Chondrocyte (in vitro differentiated cells): ENCODE results near the gene SPTLC3. TPM values are rescaled to one million over a fixed set of nuclear protein-coding genes. Genes with fewer than 3 reads are reported as not detected.
A peak's percentile ranks its signal among the peaks of the same experiment; 100 is the strongest.

ENCODE experiments used
- DNase-seq: peaks from one replicate; pipeline ENCODE4 v3.0.0; 2021; ENCODE audit warnings: mixed read lengths, low spot score
- H3K27ac Mint-ChIP-seq: one replicate; pipeline ENCODE4 v1.8.0; 2021; ENCODE audit warnings: mild to moderate bottlenecking, moderate library complexity, mixed read lengths; ENCODE audit not compliant: unreplicated experiment
- H3K27me3 Mint-ChIP-seq: 2 replicates; pipeline ENCODE4 v1.8.0; 2021; ENCODE audit warnings: low read depth, mixed read lengths
- H3K36me3 Mint-ChIP-seq: 2 replicates; pipeline ENCODE4 v1.8.0; 2021; ENCODE audit warnings: low read depth, mixed read lengths
- H3K4me1 Mint-ChIP-seq: 2 replicates; pipeline ENCODE4 v1.8.0; 2021; ENCODE audit warnings: low read depth, mild to moderate bottlenecking, mixed read lengths
- H3K4me3 Mint-ChIP-seq: one replicate; pipeline ENCODE4 v1.8.0; 2021; ENCODE audit warnings: mild to moderate bottlenecking, moderate library complexity, mixed read lengths; ENCODE audit not compliant: unreplicated experiment
- H3K9me3 Mint-ChIP-seq: 2 replicates; pipeline ENCODE4 v1.8.0; 2021; ENCODE audit warnings: low read depth, mixed read lengths
- CTCF ChIP-seq: fragments of 200-600 bp; sonication (generic); IDR thresholded peaks from 2 replicates; pipeline ENCODE4 v1.5.0; 2021; ENCODE audit warnings: antibody characterized with exemption, mild to moderate bottlenecking, moderate library complexity
- total RNA-seq: library from RNA; stranded (reverse); gene quantifications from 3 replicates; pipeline ENCODE4 v1.2.1, GENCODE V29; 2021

The SPTLC3 gene
- total RNA-seq, 1 donor from 2014 or later, result 5.0 TPM

- H3K4me1 Mint-ChIP-seq, result peaks cover 6% of the 10 kb centered on the region
- no peak overlapping the region for H3K4me3 Mint-ChIP-seq
- no peaks in the 10 kb centered on the region for H3K9me3 Mint-ChIP-seq
- no peaks in the 10 kb centered on the region for H3K27me3 Mint-ChIP-seq
- H3K27ac Mint-ChIP-seq, result no peak overlapping the region
- no peaks in the 10 kb centered on the region for H3K36me3 Mint-ChIP-seq
- TF ChIP-seq CTCF, result no peak
- no peak for DNase-seq
Observed at GRCh38 chr20:13102237-13102636, 93.5 kb downstream of the SPTLC3 start.

- Mint-ChIP-seq H3K4me3 (no peak overlapping the region), H3K9me3 (no peaks in the 10 kb centered on the region), H3K36me3 (no peaks in the 10 kb centered on the region), H3K27me3 (no peaks in the 10 kb centered on the region), H3K27ac (no peak overlapping the region), H3K4me1 (peaks cover 6% of the 10 kb centered on the region)
- DNase-seq, result no peak
- TF ChIP-seq CTCF, result no peak
Observed at GRCh38 chr20:13102694-13103093, 93.9 kb downstream of the SPTLC3 start.

- no peak overlapping the region for H3K4me3 Mint-ChIP-seq
- no peak overlapping the region for H3K27ac Mint-ChIP-seq
- TF ChIP-seq CTCF, result no peak
- H3K27me3 Mint-ChIP-seq, result no peaks in the 10 kb centered on the region
- no peak for DNase-seq
- peaks cover 6% of the 10 kb centered on the region for H3K4me1 Mint-ChIP-seq
- no peaks in the 10 kb centered on the region for H3K36me3 Mint-ChIP-seq
- H3K9me3 Mint-ChIP-seq, result no peaks in the 10 kb centered on the region
Observed at GRCh38 chr20:13105039-13105438, 96.3 kb downstream of the SPTLC3 start.

- peaks cover 6% of the 10 kb centered on the region for H3K4me1 Mint-ChIP-seq
- no peak for DNase-seq
- no peak overlapping the region for H3K4me3 Mint-ChIP-seq
- TF ChIP-seq CTCF, result peak; percentile 98
- no peaks in the 10 kb centered on the region for H3K9me3 Mint-ChIP-seq
- no peak overlapping the region for H3K27ac Mint-ChIP-seq
- H3K27me3 Mint-ChIP-seq, result no peaks in the 10 kb centered on the region
- H3K36me3 Mint-ChIP-seq, result no peaks in the 10 kb centered on the region
Observed at GRCh38 chr20:13105864-13106457, 97.2 kb downstream of the SPTLC3 start.

- no peaks in the 10 kb centered on the region for H3K36me3 Mint-ChIP-seq
- H3K9me3 Mint-ChIP-seq, result no peaks in the 10 kb centered on the region
- no peak overlapping the region for H3K4me3 Mint-ChIP-seq
- TF ChIP-seq CTCF, result no peak
- peaks cover 2% of the 10 kb centered on the region for H3K4me1 Mint-ChIP-seq
- DNase-seq, result no peak
- H3K27ac Mint-ChIP-seq, result no peak overlapping the region
- no peaks in the 10 kb centered on the region for H3K27me3 Mint-ChIP-seq
Observed at GRCh38 chr20:13109658-13110057, 100.9 kb downstream of the SPTLC3 start.
